Measurements from ENCODE around the gene AVP. TPM values are rescaled to one million over a fixed set of nuclear protein-coding genes. Genes with fewer than 3 reads are reported as not detected.

AVP gene
- polyA plus RNA-seq, 1 donor (not counting 4 experiments of a cell fraction or from before 2014, with no cell fraction given) = not detected

- Histone ChIP-seq H3K4me3 (ENCODE audit: control insufficient read depth in 2 of 3, extremely low read depth in 1 of 3, insufficient read depth in 2 of 3, low read depth in 1 of 3, low read length in 3 of 3) (no peak overlapping the region), H3K79me2 (ENCODE audit: control insufficient read depth, insufficient read depth, low read length) (no peaks in the 10 kb centered on the region), H2AFZ (ENCODE audit: control insufficient read depth, low read length) (no peak overlapping the region), H3K9me1 (ENCODE audit: control insufficient read depth, extremely low read depth, insufficient read depth, low read length) (no peaks in the 10 kb centered on the region), H3K9ac (ENCODE audit: control insufficient read depth, extremely low read depth, insufficient read depth, low read length) (no peak overlapping the region), H3K4me2 (ENCODE audit: control insufficient read depth, extremely low read depth, insufficient read depth, low read depth, low read length) (no peak overlapping the region), H3K9me3 (ENCODE audit: control insufficient read depth, low read depth, low read length) (no peaks in the 10 kb centered on the region), H4K20me1 (ENCODE audit: control insufficient read depth, extremely low read depth, insufficient read depth, low read length) (no peaks in the 10 kb centered on the region), H3K4me1 (ENCODE audit: control insufficient read depth, extremely low read depth, insufficient read depth, low read length) (no peaks in the 10 kb centered on the region), H3K27me3 (ENCODE audit: control insufficient read depth, extremely low read depth, insufficient read depth, low read length) (no peaks in the 10 kb centered on the region), H3K36me3 (ENCODE audit: control insufficient read depth in 2 of 2, extremely low read depth in 1 of 2, insufficient read depth in 2 of 2, low read length in 2 of 2) (no peaks in the 10 kb centered on the region), H3K27ac (ENCODE audit: control insufficient read depth, insufficient read depth, low read length) (no peak overlapping the region)
- dilution Hi-C loops (cut with MboI; ENCODE audit: extremely low pct_ligation_motif_present, low sequenced_read_pairs) = no loop called here
- no peak for TF ChIP-seq EZH2 (IDR thresholded peaks at IDR 0.05; ENCODE audit: low read length)
- TF ChIP-seq, protein P1, sequence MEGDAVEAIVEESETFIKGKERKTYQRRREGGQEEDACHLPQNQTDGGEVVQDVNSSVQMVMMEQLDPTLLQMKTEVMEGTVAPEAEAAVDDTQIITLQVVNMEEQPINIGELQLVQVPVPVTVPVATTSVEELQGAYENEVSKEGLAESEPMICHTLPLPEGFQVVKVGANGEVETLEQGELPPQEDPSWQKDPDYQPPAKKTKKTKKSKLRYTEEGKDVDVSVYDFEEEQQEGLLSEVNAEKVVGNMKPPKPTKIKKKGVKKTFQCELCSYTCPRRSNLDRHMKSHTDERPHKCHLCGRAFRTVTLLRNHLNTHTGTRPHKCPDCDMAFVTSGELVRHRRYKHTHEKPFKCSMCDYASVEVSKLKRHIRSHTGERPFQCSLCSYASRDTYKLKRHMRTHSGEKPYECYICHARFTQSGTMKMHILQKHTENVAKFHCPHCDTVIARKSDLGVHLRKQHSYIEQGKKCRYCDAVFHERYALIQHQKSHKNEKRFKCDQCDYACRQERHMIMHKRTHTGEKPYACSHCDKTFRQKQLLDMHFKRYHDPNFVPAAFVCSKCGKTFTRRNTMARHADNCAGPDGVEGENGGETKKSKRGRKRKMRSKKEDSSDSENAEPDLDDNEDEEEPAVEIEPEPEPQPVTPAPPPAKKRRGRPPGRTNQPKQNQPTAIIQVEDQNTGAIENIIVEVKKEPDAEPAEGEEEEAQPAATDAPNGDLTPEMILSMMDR (optimal IDR thresholded peaks at IDR 0.05 in 1 of 3, IDR thresholded peaks at IDR 0.05 in 1 of 3, conservative IDR thresholded peaks at IDR 0.05 in 1 of 3; ENCODE audit: extremely low read depth in 1 of 3, insufficient read depth in 2 of 3, low read length in 3 of 3) = no peak
- DNase-seq (ENCODE audit: low read depth, low spot score) (no peak), FAIRE-seq (no peak)
Observed at GRCh38 chr20:3100480-3100879, 16.0 kb upstream of the AVP start.

GRCh38 chr20:3094848-3095629, 10.5 kb upstream of the AVP start:
- no peak overlapping the region for H3K4me2 ChIP-seq (ENCODE audit: control insufficient read depth, extremely low read depth, insufficient read depth, low read depth, low read length)
- H3K27me3 ChIP-seq (ENCODE audit: control insufficient read depth, extremely low read depth, insufficient read depth, low read length) = peaks cover 28% of the 10 kb centered on the region
- no peaks in the 10 kb centered on the region for H3K36me3 ChIP-seq (ENCODE audit: control insufficient read depth in 2 of 2, extremely low read depth in 1 of 2, insufficient read depth in 2 of 2, low read length in 2 of 2)
- no peak for FAIRE-seq
- H3K9ac ChIP-seq (ENCODE audit: control insufficient read depth, extremely low read depth, insufficient read depth, low read length) = no peak overlapping the region
- H4K20me1 ChIP-seq (ENCODE audit: control insufficient read depth, extremely low read depth, insufficient read depth, low read length) = no peaks in the 10 kb centered on the region
- no peak overlapping the region for H3K27ac ChIP-seq (ENCODE audit: control insufficient read depth, insufficient read depth, low read length)
- dilution Hi-C loops (cut with MboI; ENCODE audit: extremely low pct_ligation_motif_present, low sequenced_read_pairs) = no loop called here
- no peaks in the 10 kb centered on the region for H3K9me3 ChIP-seq (ENCODE audit: control insufficient read depth, low read depth, low read length)
- peaks cover 5% of the 10 kb centered on the region for H3K4me1 ChIP-seq (ENCODE audit: control insufficient read depth, extremely low read depth, insufficient read depth, low read length)
- H2AFZ ChIP-seq (ENCODE audit: control insufficient read depth, low read length) = peak overlapping the region; percentile 42
- DNase-seq (ENCODE audit: low read depth, low spot score) = no peak
- no peaks in the 10 kb centered on the region for H3K9me1 ChIP-seq (ENCODE audit: control insufficient read depth, extremely low read depth, insufficient read depth, low read length)
- no peak overlapping the region for H3K4me3 ChIP-seq (ENCODE audit: control insufficient read depth in 2 of 3, extremely low read depth in 1 of 3, insufficient read depth in 2 of 3, low read depth in 1 of 3, low read length in 3 of 3)
- TF ChIP-seq, protein P1 (optimal IDR thresholded peaks at IDR 0.05 in 1 of 3, IDR thresholded peaks at IDR 0.05 in 1 of 3, conservative IDR thresholded peaks at IDR 0.05 in 1 of 3; ENCODE audit: extremely low read depth in 1 of 3, insufficient read depth in 2 of 3, low read length in 3 of 3) = no peak
- no peak for TF ChIP-seq EZH2 (IDR thresholded peaks at IDR 0.05; ENCODE audit: low read length)
- no peaks in the 10 kb centered on the region for H3K79me2 ChIP-seq (ENCODE audit: control insufficient read depth, insufficient read depth, low read length)

Data from keratinocyte (primary cell).